OCI-M2 (cell line): Measurements from ENCODE around the gene USP46.

Experiments
- DNase-seq: peaks from one replicate; lab custom pipeline; 2025; ENCODE audit not compliant: unreplicated experiment; lab: John Stamatoyannopoulos, UW

USP46 gene

GRCh38 chr4:52622564-52622963 is 36.5 kb downstream of the USP46 start:
- DNase-seq = no peak

- no peak for DNase-seq
These were observed 37.5 kb downstream of the USP46 start for GRCh38 chr4:52621567-52621966.

GRCh38 chr4:52619591-52619931 is 39.5 kb downstream of the USP46 start:
- no peak for DNase-seq

- no peak for DNase-seq
These were observed 40.1 kb downstream of the USP46 start for GRCh38 chr4:52618795-52619590.

GRCh38 chr4:52617336-52618020 is 41.6 kb downstream of the USP46 start:
- no peak for DNase-seq

GRCh38 chr4:52614241-52614640 is 44.9 kb downstream of the USP46 start:
- no peak for DNase-seq

GRCh38 chr4:52612341-52612740 is 46.8 kb downstream of the USP46 start:
- no peak for DNase-seq

GRCh38 chr4:52611030-52611555 is 48.0 kb downstream of the USP46 start:
- no peak for DNase-seq

- DNase-seq = no peak
These were observed 52.4 kb downstream of the USP46 start for GRCh38 chr4:52606726-52607125.

GRCh38 chr4:52606040-52606439 is 53.1 kb downstream of the USP46 start:
- no peak for DNase-seq

GRCh38 chr4:52604215-52604614 is 54.9 kb downstream of the USP46 start:
- no peak for DNase-seq

GRCh38 chr4:52600275-52600674 is 58.8 kb downstream of the USP46 start:
- no peak for DNase-seq

GRCh38 chr4:52595001-52595400 is 64.1 kb downstream of the USP46 start:
- no peak for DNase-seq

GRCh38 chr4:52592287-52592686 is 66.8 kb downstream of the USP46 start:
- no peak for DNase-seq

GRCh38 chr4:52588771-52589591 is 70.1 kb downstream of the USP46 start:
- DNase-seq = no peak

GRCh38 chr4:52588097-52588496 is 71.0 kb downstream of the USP46 start:
- no peak for DNase-seq

GRCh38 chr4:52586069-52586468 is 73.0 kb downstream of the USP46 start:
- DNase-seq = no peak

GRCh38 chr4:52585379-52585778 is 73.7 kb downstream of the USP46 start:
- DNase-seq = no peak

GRCh38 chr4:52579602-52580272 is 79.4 kb downstream of the USP46 start:
- no peak for DNase-seq

GRCh38 chr4:52578951-52579350 is 80.2 kb downstream of the USP46 start:
- no peak for DNase-seq

- no peak for DNase-seq
These were observed 81.5 kb downstream of the USP46 start for GRCh38 chr4:52577624-52577962.
